Smooth muscle cell (in vitro differentiated cells): ENCODE results near the gene LFNG. TPM values are rescaled to one million over a fixed set of nuclear protein-coding genes. Genes with fewer than 3 reads are reported as not detected.

Experiments used
- DNase-seq: peaks from one replicate; lab custom pipeline; 2025; ENCODE audit not compliant: unreplicated experiment; lab: John Stamatoyannopoulos, UW
- H2AFZ ChIP-seq: fragments of 200-600 bp; sonication (generic); 2 replicates; pipeline ENCODE4 v1.6.0; 2016; ENCODE audit warnings: antibody characterized with exemption, low read depth, mild to moderate bottlenecking
- H3F3A ChIP-seq: fragments of 200-600 bp; sonication (generic); 2 replicates; pipeline ENCODE4 v1.6.0; 2017; ENCODE audit warnings: antibody characterized with exemption, low read depth
- H3K27ac ChIP-seq: fragments of 200-600 bp; sonication (generic); 2 replicates; pipeline ENCODE4 v1.5.1; 2016; ENCODE audit warnings: low read depth, mild to moderate bottlenecking
- H3K27me3 ChIP-seq: fragments of 200-600 bp; sonication (generic); 2 replicates; pipeline ENCODE4 v1.6.1; 2016; ENCODE audit warnings: low read depth, mild to moderate bottlenecking
- H3K36me3 ChIP-seq: fragments of 200-600 bp; sonication (generic); 2 replicates; pipeline ENCODE4 v1.5.1; 2016; ENCODE audit warnings: low read depth
- H3K4me1 ChIP-seq: fragments of 200-600 bp; sonication (generic); 2 replicates; pipeline ENCODE4 v1.5.1; 2016; ENCODE audit warnings: low read depth
- H3K4me2 ChIP-seq: fragments of 200-600 bp; sonication (generic); 2 replicates; pipeline ENCODE4 v1.6.0; 2016; ENCODE audit warnings: mild to moderate bottlenecking
- H3K4me3 ChIP-seq: fragments of 200-600 bp; sonication (generic); 2 replicates; pipeline ENCODE4 v1.5.1; 2016; ENCODE audit warnings: mild to moderate bottlenecking
- H3K79me2 ChIP-seq: fragments of 200-600 bp; sonication (generic); 2 replicates; pipeline ENCODE4 v1.6.0; 2016; ENCODE audit warnings: low read depth, mild to moderate bottlenecking
- H3K9ac ChIP-seq: fragments of 200-600 bp; sonication (generic); 2 replicates; pipeline ENCODE4 v1.6.0; 2016; ENCODE audit warnings: low read depth
- H3K9me3 ChIP-seq: fragments of 200-600 bp; sonication (generic); replicated peaks from 2 replicates; pipeline ENCODE4 v1.5.1; 2016; ENCODE audit warnings: low read depth
- H4K20me1 ChIP-seq: fragments of 200-600 bp; sonication (generic); 2 replicates; pipeline ENCODE4 v1.6.0; 2016; ENCODE audit warnings: low read depth
- whole genome bisulfite sequencing: methylation state at CpG from one replicate; pipeline ENCODE4 v1.1.7; 2016; ENCODE audit warnings: low lambda C conversion rate; 5-methylcytosine and 5-hydroxymethylcytosine counted together
- polyA plus RNA-seq: library from polyadenylated mRNA; unstranded; fragments of >200 nt; fragmentation: Nextera tagmentation; extraction: Ambion mirVana; gene quantifications from 2 replicates; pipeline ENCODE4 v1.2.1, GENCODE V29; 2016
- total RNA-seq: library from RNA; depleted of rRNA; stranded (reverse); fragments of >200 nt; gene quantifications from 2 replicates; pipeline ENCODE4 v1.2.3, GENCODE V29; 2014
- TF ChIP-seq, protein P1 (sequence below): fragments of 200-600 bp; sonication (generic); IDR thresholded peaks from 2 replicates; pipeline ENCODE4 v1.5.1; 2017; ENCODE audit warnings: borderline replicate concordance, mild to moderate bottlenecking, antibody characterized with exemption; ENCODE audit not compliant: insufficient read depth, poor library complexity, severe bottlenecking

LFNG gene
- total and polyA plus RNA-seq, 2 experiments from 2014 or later, result 6.0 to 9.8 TPM

DNA sequence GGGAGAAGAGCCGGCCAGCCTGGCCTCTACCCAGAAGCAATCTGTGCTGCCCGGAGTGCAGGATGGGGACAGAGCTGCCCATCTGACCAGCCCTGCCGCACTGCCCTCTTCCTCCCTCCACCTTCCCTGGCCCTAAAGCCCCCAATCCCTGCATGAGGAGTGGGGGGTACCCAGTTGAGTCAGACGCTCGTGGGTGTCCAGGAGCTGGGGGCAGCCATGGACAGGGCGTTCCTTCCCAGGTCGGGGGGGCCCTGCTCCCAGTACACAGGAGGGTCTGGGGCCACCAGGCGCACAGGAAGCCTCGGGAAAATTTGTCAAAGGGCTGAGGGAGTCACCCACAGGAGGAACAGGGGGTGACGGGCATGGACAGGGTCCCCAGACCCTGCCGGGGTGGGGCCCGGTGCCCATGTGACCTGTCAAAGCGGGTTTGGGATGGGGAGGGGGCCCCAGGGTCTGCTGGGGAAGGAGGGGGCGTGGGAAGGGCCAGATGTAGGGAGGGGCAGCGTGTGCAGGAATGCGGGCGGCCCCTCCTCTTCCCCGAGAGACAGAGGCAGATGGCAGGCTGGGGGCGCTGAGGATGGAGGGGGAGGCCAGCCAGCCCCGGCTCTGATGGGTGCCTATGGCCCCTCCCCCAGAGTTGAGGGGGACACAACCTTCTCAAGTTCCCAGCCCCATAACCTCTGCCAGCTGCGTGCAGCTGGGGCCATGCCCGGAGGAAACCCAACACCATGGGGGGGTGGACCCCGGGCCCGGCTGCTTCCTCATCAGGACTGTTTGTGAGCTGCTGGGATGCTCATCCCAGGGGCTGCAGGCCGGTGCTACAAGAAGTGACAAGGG, 21.9 kb upstream of the LFNG start:
- Histone ChIP-seq H3K4me2 (no peak overlapping the region), H3K27ac (no peak overlapping the region), H3K4me3 (no peak overlapping the region), H3K4me1 (peaks cover 52% of the 10 kb centered on the region), H3K27me3 (no peaks in the 10 kb centered on the region), H3K36me3 (no peaks in the 10 kb centered on the region), H3K9me3 (no peaks in the 10 kb centered on the region), H3K79me2 (no peaks in the 10 kb centered on the region), H3K9ac (no peak overlapping the region), H2AFZ (no peak overlapping the region), H3F3A (no peaks in the 10 kb centered on the region), H4K20me1 (no peaks in the 10 kb centered on the region)
- WGBS, result 78% methylated on average over 22 of the region's 25 CpGs
- DNase-seq, result no peak
- TF ChIP-seq, protein P1, sequence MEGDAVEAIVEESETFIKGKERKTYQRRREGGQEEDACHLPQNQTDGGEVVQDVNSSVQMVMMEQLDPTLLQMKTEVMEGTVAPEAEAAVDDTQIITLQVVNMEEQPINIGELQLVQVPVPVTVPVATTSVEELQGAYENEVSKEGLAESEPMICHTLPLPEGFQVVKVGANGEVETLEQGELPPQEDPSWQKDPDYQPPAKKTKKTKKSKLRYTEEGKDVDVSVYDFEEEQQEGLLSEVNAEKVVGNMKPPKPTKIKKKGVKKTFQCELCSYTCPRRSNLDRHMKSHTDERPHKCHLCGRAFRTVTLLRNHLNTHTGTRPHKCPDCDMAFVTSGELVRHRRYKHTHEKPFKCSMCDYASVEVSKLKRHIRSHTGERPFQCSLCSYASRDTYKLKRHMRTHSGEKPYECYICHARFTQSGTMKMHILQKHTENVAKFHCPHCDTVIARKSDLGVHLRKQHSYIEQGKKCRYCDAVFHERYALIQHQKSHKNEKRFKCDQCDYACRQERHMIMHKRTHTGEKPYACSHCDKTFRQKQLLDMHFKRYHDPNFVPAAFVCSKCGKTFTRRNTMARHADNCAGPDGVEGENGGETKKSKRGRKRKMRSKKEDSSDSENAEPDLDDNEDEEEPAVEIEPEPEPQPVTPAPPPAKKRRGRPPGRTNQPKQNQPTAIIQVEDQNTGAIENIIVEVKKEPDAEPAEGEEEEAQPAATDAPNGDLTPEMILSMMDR, result no peak

DNA sequence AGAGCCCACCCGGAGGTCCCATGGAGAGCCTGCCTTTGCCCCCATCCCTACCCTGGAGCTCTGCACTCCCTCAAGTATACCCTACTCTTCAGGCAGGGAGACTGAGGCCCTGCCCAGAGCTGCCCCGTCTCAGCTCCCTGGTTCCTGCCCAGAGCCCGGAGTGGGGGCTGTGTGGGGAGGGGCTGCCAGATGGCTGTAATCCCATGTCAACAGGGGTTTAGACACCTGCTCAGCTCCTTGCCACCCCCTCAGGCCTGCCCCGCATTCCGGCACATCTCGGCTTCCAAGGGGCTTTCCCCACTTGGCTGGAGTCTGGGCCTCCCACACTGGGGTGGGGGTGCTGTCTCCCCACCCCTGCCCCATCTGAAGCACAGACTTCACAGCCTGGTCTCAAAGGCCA, 20.9 kb upstream of the LFNG start:
- DNase-seq, result no peak
- H3K79me2 ChIP-seq, result no peaks in the 10 kb centered on the region
- H3K9ac ChIP-seq, result no peak overlapping the region
- TF ChIP-seq, protein P1, result no peak
- no peaks in the 10 kb centered on the region for H3F3A ChIP-seq
- no peak overlapping the region for H2AFZ ChIP-seq
- H3K4me3 ChIP-seq, result no peak overlapping the region
- WGBS, result 88% methylated on average over 6 of the region's 6 CpGs
- no peaks in the 10 kb centered on the region for H3K9me3 ChIP-seq
- peaks cover 52% of the 10 kb centered on the region for H3K4me1 ChIP-seq
- H3K27me3 ChIP-seq, result no peaks in the 10 kb centered on the region
- H4K20me1 ChIP-seq, result no peaks in the 10 kb centered on the region
- H3K4me2 ChIP-seq, result no peak overlapping the region
- no peak overlapping the region for H3K27ac ChIP-seq
- H3K36me3 ChIP-seq, result no peaks in the 10 kb centered on the region

DNA sequence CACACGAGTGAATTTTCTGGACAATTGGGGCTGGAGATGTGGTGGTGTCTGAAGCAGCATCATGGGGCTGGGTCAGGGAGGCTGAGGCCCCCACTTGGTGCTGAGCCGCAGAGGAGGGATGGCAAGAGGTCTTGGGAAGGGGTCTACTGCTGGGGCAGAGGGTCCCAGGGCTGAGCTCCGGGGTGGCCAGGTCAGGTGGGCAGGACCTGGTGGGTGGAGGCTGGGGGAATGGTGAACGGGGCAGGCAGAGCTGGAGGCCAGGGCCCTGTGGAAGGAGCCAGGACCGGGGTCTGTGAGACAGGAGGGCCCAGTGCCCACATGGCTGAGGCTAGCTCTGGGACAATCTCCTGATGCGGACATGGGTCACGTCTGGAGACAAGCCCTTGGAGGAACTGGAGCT, 20.4 kb upstream of the LFNG start:
- no peak for DNase-seq

More for the DNA sequence above, 20.4 kb upstream of the LFNG start:
- Histone ChIP-seq H3K36me3 (no peaks in the 10 kb centered on the region), H3K9me3 (no peaks in the 10 kb centered on the region), H3F3A (no peaks in the 10 kb centered on the region), H3K4me1 (peaks cover 52% of the 10 kb centered on the region), H3K4me3 (no peak overlapping the region), H2AFZ (no peak overlapping the region), H3K79me2 (no peaks in the 10 kb centered on the region), H3K27ac (no peak overlapping the region), H3K9ac (no peak overlapping the region), H3K27me3 (no peaks in the 10 kb centered on the region), H4K20me1 (no peaks in the 10 kb centered on the region), H3K4me2 (no peak overlapping the region)
- WGBS, result 91% methylated on average over 7 of the region's 7 CpGs
- TF ChIP-seq, protein P1, result no peak
